Measurements from ENCODE around the gene WDR36.

The WDR36 gene

DNA sequence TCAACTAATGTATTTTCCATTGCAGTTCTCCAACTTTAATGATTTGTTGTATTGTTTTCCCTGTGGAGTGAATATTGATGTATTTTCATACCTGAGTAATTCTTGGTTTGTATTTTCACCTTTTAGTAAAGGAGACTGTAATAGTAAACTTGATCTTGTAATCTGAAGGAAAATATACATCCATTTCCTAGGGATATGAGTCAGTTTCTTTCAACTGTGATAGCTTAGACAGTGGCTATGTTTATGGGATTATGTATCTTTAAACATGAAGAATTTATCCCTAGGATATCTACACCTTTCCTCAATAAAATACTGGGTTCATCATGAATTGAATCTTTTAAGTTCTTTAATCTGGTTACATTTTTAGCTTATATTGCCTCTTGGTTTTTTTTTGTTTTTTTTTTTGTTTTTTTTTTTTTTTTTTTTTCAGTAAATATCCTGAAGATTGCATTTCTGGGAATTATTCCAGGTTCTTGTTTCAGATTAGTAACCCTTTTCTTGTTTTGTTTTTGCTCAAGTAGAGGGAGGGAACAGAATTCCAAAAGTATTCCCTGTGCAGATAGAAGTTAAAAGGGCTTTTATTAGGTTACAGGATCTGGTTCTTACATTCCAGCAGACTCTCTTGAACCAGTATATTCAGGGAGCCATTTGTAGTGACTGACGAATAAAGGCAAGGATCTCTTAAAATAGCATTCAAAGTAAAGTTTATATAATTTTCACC, 7.1 kb downstream of the WDR36 start:
- TF ChIP-seq, protein P1, sequence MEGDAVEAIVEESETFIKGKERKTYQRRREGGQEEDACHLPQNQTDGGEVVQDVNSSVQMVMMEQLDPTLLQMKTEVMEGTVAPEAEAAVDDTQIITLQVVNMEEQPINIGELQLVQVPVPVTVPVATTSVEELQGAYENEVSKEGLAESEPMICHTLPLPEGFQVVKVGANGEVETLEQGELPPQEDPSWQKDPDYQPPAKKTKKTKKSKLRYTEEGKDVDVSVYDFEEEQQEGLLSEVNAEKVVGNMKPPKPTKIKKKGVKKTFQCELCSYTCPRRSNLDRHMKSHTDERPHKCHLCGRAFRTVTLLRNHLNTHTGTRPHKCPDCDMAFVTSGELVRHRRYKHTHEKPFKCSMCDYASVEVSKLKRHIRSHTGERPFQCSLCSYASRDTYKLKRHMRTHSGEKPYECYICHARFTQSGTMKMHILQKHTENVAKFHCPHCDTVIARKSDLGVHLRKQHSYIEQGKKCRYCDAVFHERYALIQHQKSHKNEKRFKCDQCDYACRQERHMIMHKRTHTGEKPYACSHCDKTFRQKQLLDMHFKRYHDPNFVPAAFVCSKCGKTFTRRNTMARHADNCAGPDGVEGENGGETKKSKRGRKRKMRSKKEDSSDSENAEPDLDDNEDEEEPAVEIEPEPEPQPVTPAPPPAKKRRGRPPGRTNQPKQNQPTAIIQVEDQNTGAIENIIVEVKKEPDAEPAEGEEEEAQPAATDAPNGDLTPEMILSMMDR (IDR thresholded peaks at IDR 0.05; ENCODE audit: control extremely low read depth, extremely low read depth, low read depth, missing control alignments): no peak
- ChIA-PET CTCF (no interaction called here), POLR2A (no interaction called here)
- no peak for DNase-seq (ENCODE audit: extremely low spot score)

DNA sequence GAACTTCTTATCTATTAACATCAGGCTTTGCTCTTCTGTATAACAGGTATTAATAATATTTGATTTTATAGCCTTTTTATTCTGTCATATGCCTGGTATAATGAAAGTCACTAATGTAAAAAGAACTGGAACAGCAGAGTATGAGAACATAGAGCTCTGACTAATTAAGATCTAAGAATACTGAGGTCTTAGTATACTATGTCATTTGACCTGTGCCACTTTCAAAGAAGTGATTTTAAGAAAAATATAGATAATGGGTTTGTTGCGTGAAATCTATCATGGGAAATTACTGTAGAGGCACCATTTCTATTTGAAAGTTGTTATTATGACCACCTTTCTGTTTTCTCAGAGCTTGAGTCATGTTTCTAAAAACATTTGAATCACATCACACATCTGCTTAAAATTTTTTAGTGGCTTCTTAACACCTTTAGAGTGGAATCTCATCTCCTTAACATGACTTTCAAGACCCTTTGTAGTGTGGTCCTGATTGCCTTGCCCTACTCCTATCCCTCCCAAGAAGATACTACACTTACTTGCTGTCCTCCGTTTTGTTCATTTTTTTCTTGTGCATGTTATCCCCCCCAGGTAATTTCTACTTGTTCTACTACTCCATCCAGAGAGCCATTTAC, 14.3 kb downstream of the WDR36 start:
- TF ChIP-seq, protein P1 (IDR thresholded peaks at IDR 0.05; ENCODE audit: control extremely low read depth, extremely low read depth, low read depth, missing control alignments): no peak
- ChIA-PET POLR2A (no interaction called here), CTCF (interaction anchor here (1.7 to 1.8 kb wide), 2 partner anchors 12 to 1054 kb away, joined by 3 to 5 read pairs; no protein-coding TSS in a partner anchor)
- no peak for DNase-seq (ENCODE audit: extremely low spot score)

DNA sequence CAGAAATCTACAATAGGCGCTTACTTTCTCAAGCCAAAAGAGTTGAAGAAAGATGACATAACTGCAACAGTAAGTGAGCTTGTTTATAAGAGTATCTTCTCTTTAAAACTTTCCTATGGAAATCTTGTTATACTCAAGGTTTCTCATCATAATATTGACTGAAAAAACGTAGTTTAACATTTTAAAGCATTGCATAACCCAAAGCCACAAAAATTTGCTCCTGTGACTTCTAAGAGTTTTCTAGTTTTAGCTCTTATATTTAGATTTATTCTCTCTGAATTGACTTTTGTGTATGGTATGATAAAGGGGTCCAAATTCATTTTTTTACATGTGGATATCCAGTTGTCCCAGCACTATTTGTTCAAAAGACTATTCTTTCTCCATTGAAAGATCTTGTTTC, 15.2 kb downstream of the WDR36 start:
- ChIA-PET POLR2A (no interaction called here), CTCF (no interaction called here)
- TF ChIP-seq, protein P1 (IDR thresholded peaks at IDR 0.05; ENCODE audit: control extremely low read depth, extremely low read depth, low read depth, missing control alignments): no peak
- DNase-seq (ENCODE audit: extremely low spot score): no peak

DNA sequence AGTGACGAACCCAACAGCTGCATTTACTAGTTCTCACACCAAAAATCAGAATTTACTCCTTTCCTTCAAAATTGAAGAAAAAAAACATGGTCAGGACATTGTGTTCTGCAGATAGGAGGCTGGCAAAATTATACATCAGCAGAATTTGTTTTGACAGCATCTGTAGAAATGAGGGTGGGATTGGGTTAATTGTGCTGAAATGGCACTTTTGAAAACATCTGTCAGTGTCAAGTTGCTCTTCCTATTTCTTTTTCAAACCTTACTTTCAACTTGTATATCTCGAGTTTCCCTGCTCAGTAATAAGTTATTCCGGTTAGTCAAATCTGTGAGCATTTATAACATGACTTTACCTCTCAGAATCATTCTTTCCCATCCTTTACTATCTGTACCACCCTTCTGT, 19.8 kb downstream of the WDR36 start:
- CTCF ChIA-PET: no interaction called here

DNA sequence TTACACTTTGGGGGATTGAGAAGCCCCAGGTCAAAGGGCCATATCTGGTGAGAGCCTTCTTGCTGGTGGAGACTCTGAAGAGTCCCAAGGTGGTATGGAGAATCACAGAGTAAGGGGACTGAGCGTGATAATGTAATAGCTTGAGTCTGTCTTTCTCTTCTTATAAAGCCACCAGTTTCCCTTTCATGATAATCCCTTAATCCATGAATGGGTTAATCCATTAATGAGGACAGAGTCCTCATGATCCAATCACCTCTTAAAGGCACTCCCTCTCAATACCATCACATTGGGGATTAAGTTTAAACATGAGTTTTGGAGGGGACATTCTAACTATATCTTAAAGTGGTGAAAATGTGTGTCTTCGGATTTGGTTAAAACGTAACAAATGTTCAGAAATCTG, 21.5 kb downstream of the WDR36 start:
- ChIA-PET POLR2A (no interaction called here), CTCF (interaction anchor here (1.5 to 1.8 kb wide), 2 partner anchors 9 to 17 kb away, joined by 4 to 10 read pairs; no protein-coding TSS in a partner anchor)
- TF ChIP-seq, protein P1 (IDR thresholded peaks at IDR 0.05; ENCODE audit: control extremely low read depth, extremely low read depth, low read depth, missing control alignments): no peak
- DNase-seq (ENCODE audit: extremely low spot score): no peak

More for the DNA sequence above, 19.8 kb downstream of the WDR36 start:
- TF ChIP-seq, protein P1 (IDR thresholded peaks at IDR 0.05; ENCODE audit: control extremely low read depth, extremely low read depth, low read depth, missing control alignments): no peak
- POLR2A ChIA-PET: no interaction called here
- no peak for DNase-seq (ENCODE audit: extremely low spot score)

DNA sequence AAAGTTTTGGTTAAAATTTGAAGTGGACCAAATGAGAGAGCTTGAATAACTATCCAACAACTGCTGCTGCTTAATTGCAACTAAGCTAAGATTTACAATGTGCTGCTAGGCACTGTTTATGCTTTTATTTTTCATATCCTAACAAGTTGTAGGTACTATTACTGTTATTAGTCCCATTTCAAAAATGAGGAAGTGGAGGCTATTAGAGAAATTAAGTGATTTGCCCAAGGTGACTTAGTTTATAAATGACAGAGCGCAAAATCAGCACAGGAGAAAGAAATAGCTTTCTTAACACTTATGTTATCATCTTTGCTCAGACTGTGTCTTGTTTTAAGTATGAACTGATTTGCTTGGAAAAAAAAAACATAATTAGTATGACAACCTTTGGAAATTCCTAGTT, 23.1 kb downstream of the WDR36 start:
- ChIA-PET POLR2A (no interaction called here), CTCF (interaction anchor here (0.9 to 1.5 kb wide), 3 partner anchors 13 to 43 kb away, joined by 3 to 4 read pairs (median 3); no protein-coding TSS in a partner anchor)
- TF ChIP-seq, protein P1 (IDR thresholded peaks at IDR 0.05; ENCODE audit: control extremely low read depth, extremely low read depth, low read depth, missing control alignments): no peak
- no peak for DNase-seq (ENCODE audit: extremely low spot score)

Data from GM10248 (cell line).